Liver (tissue), 9 donors: ENCODE results near the gene ANGEL2. TPM values are rescaled to one million over a fixed set of nuclear protein-coding genes. Genes with fewer than 3 reads are reported as not detected.

Experiments used
- DNase-seq: peaks from one replicate; pipeline ENCODE4 v3.0.0-alpha.2; 2017; ENCODE audit warnings: low spot score
- H3K27ac ChIP-seq, 2 donors: one replicate each; pipeline ENCODE4 v1.7.0; 2013; ENCODE audit warnings: inconsistent platforms in 2 of 2, low read length in 2 of 2, control low read depth in 1 of 2, low read depth in 1 of 2, mild to moderate bottlenecking in 1 of 2
- H3K27me3 ChIP-seq, 4 donors: one replicate each; pipeline versions ENCODE4 v1.6.1 to v1.7.0; 2013; ENCODE audit warnings: low read length in 3 of 4, inconsistent platforms in 1 of 4, mild to moderate bottlenecking in 1 of 4, moderate library complexity in 1 of 4; ENCODE audit not compliant: control insufficient read depth in 4 of 4, insufficient read depth in 4 of 4
- H3K36me3 ChIP-seq, 4 donors: one replicate each; pipeline versions ENCODE4 v1.6.1 to v1.7.0; 2013; ENCODE audit warnings: low read length in 3 of 4, mild to moderate bottlenecking in 3 of 4, low read depth in 1 of 4, moderate library complexity in 1 of 4; ENCODE audit not compliant: control insufficient read depth in 4 of 4, insufficient read depth in 3 of 4
- H3K4me1 ChIP-seq, 4 donors: one replicate each; pipeline versions ENCODE4 v1.6.1 to v1.7.0; 2013; ENCODE audit warnings: low read length in 3 of 4, mild to moderate bottlenecking in 3 of 4, moderate library complexity in 1 of 4; ENCODE audit not compliant: control insufficient read depth in 4 of 4, insufficient read depth in 4 of 4
- H3K4me3 ChIP-seq, 3 donors: one replicate each; pipeline versions ENCODE4 v1.6.1 to v1.7.0; 2013; ENCODE audit warnings: low read length in 3 of 3, control low read depth in 1 of 3, low read depth in 1 of 3, mild to moderate bottlenecking in 1 of 3
- H3K9ac ChIP-seq, 2 donors: one replicate each; pipeline ENCODE4 v1.7.0; 2013; ENCODE audit warnings: low read length in 2 of 2, mild to moderate bottlenecking in 2 of 2, moderate library complexity in 2 of 2, control low read depth in 1 of 2, low read depth in 1 of 2
- H3K9me3 ChIP-seq, 4 donors: one replicate each; pipeline versions ENCODE4 v1.6.1 to v1.7.0; 2013; ENCODE audit warnings: low read length in 3 of 4; ENCODE audit not compliant: control insufficient read depth in 4 of 4
- EGR1 ChIP-seq, 2 donors: IDR thresholded peaks; 2 replicates each; pipeline ENCODE4 v1.6.1; 2016 to 2018; ENCODE audit warnings: antibody characterized with exemption in 2 of 2, low read depth in 2 of 2
- FOXA1 ChIP-seq: IDR thresholded peaks from 2 replicates; pipeline ENCODE4 v1.6.1; 2016; ENCODE audit warnings: antibody characterized with exemption
- GABPA ChIP-seq, 2 donors: IDR thresholded peaks in 1 of 2; conservative IDR thresholded peaks in 1 of 2; 2 replicates each; pipeline ENCODE4 v1.6.1; 2016; ENCODE audit warnings: antibody characterized with exemption in 2 of 2, mild to moderate bottlenecking in 1 of 2, moderate library complexity in 1 of 2
- HNF4A ChIP-seq, 2 donors: conservative IDR thresholded peaks; 2 replicates each; pipeline ENCODE4 v1.6.1; 2016; ENCODE audit warnings: antibody characterized with exemption in 2 of 2, mild to moderate bottlenecking in 2 of 2
- HNF4G ChIP-seq: IDR thresholded peaks from 2 replicates; pipeline ENCODE4 v1.6.1; 2016; ENCODE audit warnings: antibody characterized with exemption
- JUND ChIP-seq, 2 donors: IDR thresholded peaks; 2 replicates each; pipeline ENCODE4 v1.6.1; 2016; ENCODE audit warnings: antibody characterized with exemption in 2 of 2
- NR2F2 ChIP-seq: IDR thresholded peaks from 2 replicates; pipeline ENCODE4 v1.6.1; 2016; ENCODE audit warnings: antibody characterized with exemption
- RAD21 ChIP-seq, 2 donors: IDR thresholded peaks; 2 replicates each; pipeline ENCODE4 v1.6.1; 2016; ENCODE audit warnings: antibody characterized with exemption in 2 of 2, mild to moderate bottlenecking in 2 of 2
- RXRA ChIP-seq, 2 donors: IDR thresholded peaks; 2 replicates each; pipeline ENCODE4 v1.6.1; 2017 to 2018; ENCODE audit warnings: antibody characterized with exemption in 2 of 2, mild to moderate bottlenecking in 1 of 2
- SP1 ChIP-seq: IDR thresholded peaks from 2 replicates; pipeline ENCODE4 v1.6.1; 2018; ENCODE audit warnings: antibody characterized with exemption, mild to moderate bottlenecking
- TAF1 ChIP-seq: conservative IDR thresholded peaks from 2 replicates; pipeline ENCODE4 v1.6.1; 2016; ENCODE audit warnings: antibody characterized with exemption, mild to moderate bottlenecking
- YY1 ChIP-seq: IDR thresholded peaks from 2 replicates; pipeline ENCODE4 v1.6.1; 2016; ENCODE audit warnings: antibody characterized with exemption, mild to moderate bottlenecking
- WGBS: extraction: QIAGEN DNeasy Blood & Tissue Kit; methylation state at CpG from one replicate; pipeline ENCODE4 v1.1.7; 2013; 5-methylcytosine and 5-hydroxymethylcytosine counted together
- polyA plus RNA-seq, 2 donors: library from polyadenylated mRNA; stranded (reverse) in 1 of 2; unstranded in 1 of 2; fragments of 200-250 nt in 1 of 2; fragments of >200 nt in 1 of 2; fragmentation: Nextera tagmentation in 1 of 2; extraction: Ambion mirVana in 1 of 2; gene quantifications; one replicate each; pipeline versions ENCODE4 v1.2.1 to v1.2.3, GENCODE V29; 2013 to 2015
- total RNA-seq, 2 donors: library from RNA; depleted of rRNA; stranded (reverse); fragments of >200 nt; gene quantifications; one replicate each; pipeline ENCODE4 v1.2.3, GENCODE V29; 2014
- TF ChIP-seq, protein P1 (sequence below): IDR thresholded peaks from 2 replicates; pipeline ENCODE4 v1.6.1; 2016; ENCODE audit warnings: antibody characterized with exemption
- TF ChIP-seq, protein P2 (sequence below): IDR thresholded peaks from 2 replicates; pipeline ENCODE4 v1.6.1; 2016; ENCODE audit warnings: antibody characterized with exemption
- TF ChIP-seq, protein P3 (sequence below): IDR thresholded peaks from 2 replicates; pipeline ENCODE4 v1.6.1; 2016; ENCODE audit warnings: antibody characterized with exemption
- TF ChIP-seq, protein P4 (sequence below): fragments of 150-350 bp; IDR thresholded peaks from 2 replicates; pipeline ENCODE4 v1.5.1; 2017; ENCODE audit warnings: improper control_type of control experiment, low read depth, low read length; ENCODE audit not compliant: missing input control
- donor health status: healthy.
- donor health status: healthy.
- donor health status: healthy.
- donor health status: healthy.
- donor health status: healthy.

The ANGEL2 gene
- total and polyA plus RNA-seq, 4 donors, result 8.2 to 31.1 (median 16.4) TPM

DNA sequence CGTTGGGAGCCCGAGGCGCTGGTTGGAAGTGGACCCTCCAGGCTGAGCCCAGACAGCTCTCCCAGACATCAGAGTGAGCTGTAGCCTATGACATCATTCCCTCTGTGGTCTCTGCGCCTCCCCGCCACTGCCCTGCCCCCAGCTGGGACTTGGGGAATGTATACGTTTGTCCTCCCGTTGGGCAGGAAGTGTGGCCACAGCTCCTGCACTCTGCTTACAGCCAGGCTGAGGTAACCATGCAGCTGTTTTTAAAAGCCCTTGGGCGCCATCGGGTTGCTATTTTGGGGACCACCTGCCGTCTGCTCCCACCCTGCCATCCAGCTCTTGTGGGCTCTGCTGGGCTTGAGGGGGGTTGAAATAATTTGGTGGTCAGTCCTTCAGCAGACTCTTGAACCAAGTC lies 57.5 kb downstream of the ANGEL2 start:
- no peaks in the 10 kb centered on the region for H3K36me3 ChIP-seq
- no peaks in the 10 kb centered on the region for H3K4me1 ChIP-seq
- DNase-seq, result no peak
- no peak overlapping the region for H3K9ac ChIP-seq
- no peak overlapping the region for H3K27ac ChIP-seq
- H3K27me3 ChIP-seq, result no peaks in the 10 kb centered on the region
- no peaks in the 10 kb centered on the region for H3K9me3 ChIP-seq
- no peak for TF ChIP-seq RAD21 (IDR thresholded peaks at IDR 0.05)
- TF ChIP-seq YY1, result no peak
- TF ChIP-seq, protein P1, sequence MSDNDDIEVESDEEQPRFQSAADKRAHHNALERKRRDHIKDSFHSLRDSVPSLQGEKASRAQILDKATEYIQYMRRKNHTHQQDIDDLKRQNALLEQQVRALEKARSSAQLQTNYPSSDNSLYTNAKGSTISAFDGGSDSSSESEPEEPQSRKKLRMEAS, result no peak
- TF ChIP-seq, protein P2, sequence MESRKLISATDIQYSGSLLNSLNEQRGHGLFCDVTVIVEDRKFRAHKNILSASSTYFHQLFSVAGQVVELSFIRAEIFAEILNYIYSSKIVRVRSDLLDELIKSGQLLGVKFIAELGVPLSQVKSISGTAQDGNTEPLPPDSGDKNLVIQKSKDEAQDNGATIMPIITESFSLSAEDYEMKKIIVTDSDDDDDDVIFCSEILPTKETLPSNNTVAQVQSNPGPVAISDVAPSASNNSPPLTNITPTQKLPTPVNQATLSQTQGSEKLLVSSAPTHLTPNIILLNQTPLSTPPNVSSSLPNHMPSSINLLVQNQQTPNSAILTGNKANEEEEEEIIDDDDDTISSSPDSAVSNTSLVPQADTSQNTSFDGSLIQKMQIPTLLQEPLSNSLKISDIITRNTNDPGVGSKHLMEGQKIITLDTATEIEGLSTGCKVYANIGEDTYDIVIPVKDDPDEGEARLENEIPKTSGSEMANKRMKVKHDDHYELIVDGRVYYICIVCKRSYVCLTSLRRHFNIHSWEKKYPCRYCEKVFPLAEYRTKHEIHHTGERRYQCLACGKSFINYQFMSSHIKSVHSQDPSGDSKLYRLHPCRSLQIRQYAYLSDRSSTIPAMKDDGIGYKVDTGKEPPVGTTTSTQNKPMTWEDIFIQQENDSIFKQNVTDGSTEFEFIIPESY, result no peak
- no peak for TF ChIP-seq HNF4G
- no peak for TF ChIP-seq SP1
- TF ChIP-seq TAF1, result no peak
- TF ChIP-seq, protein P3, sequence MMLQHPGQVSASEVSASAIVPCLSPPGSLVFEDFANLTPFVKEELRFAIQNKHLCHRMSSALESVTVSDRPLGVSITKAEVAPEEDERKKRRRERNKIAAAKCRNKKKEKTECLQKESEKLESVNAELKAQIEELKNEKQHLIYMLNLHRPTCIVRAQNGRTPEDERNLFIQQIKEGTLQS, result no peak
- TF ChIP-seq EGR1 (IDR thresholded peaks at IDR 0.05; ENCODE audit: low read depth in 2 of 2), result no peak
- no peak for TF ChIP-seq JUND (IDR thresholded peaks at IDR 0.05)
- no peak for TF ChIP-seq NR2F2
- no peak for TF ChIP-seq GABPA (IDR thresholded peaks at IDR 0.05 in 1 of 2, conservative IDR thresholded peaks at IDR 0.05 in 1 of 2)
- TF ChIP-seq, protein P4, sequence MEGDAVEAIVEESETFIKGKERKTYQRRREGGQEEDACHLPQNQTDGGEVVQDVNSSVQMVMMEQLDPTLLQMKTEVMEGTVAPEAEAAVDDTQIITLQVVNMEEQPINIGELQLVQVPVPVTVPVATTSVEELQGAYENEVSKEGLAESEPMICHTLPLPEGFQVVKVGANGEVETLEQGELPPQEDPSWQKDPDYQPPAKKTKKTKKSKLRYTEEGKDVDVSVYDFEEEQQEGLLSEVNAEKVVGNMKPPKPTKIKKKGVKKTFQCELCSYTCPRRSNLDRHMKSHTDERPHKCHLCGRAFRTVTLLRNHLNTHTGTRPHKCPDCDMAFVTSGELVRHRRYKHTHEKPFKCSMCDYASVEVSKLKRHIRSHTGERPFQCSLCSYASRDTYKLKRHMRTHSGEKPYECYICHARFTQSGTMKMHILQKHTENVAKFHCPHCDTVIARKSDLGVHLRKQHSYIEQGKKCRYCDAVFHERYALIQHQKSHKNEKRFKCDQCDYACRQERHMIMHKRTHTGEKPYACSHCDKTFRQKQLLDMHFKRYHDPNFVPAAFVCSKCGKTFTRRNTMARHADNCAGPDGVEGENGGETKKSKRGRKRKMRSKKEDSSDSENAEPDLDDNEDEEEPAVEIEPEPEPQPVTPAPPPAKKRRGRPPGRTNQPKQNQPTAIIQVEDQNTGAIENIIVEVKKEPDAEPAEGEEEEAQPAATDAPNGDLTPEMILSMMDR, result no peak
- no peak for TF ChIP-seq RXRA (IDR thresholded peaks at IDR 0.05)
- H3K4me3 ChIP-seq, result no peak overlapping the region
- WGBS, result 81% methylated on average over 10 of the region's 10 CpGs

DNA sequence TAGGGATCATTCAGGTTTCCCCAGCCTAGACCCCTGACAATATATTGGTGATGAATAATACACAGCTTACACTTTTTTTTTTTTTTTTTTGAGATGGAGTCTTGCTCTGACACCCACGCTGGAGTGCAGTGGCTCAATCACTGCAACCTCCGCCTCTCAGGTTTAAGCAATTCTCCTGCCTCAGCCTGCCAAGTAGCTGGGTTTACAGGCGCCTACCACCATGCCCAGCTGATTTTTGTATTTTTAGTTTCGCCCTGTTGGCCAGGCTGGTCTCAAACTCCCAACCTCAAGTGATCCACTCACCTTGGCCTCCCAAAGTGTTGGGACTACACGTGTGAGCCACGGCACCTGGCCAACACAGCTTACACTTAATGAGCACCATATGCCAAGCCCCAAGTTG lies 58.1 kb downstream of the ANGEL2 start:
- H3K9ac ChIP-seq, result no peak overlapping the region
- DNase-seq, result no peak
- H3K36me3 ChIP-seq, result no peaks in the 10 kb centered on the region
- 90% methylated on average over 6 of the region's 6 CpGs for WGBS
- TF ChIP-seq RAD21 (IDR thresholded peaks at IDR 0.05) (no peak), HNF4G (no peak), GABPA (IDR thresholded peaks at IDR 0.05 in 1 of 2, conservative IDR thresholded peaks at IDR 0.05 in 1 of 2) (no peak), TAF1 (no peak), HNF4A (conservative IDR thresholded peaks at IDR 0.05) (no peak), RXRA (IDR thresholded peaks at IDR 0.05) (no peak), FOXA1 (no peak)
- TF ChIP-seq, protein P3, result no peak
- TF ChIP-seq, protein P4, result no peak
- TF ChIP-seq, protein P2, result no peak
- TF ChIP-seq, protein P1, result no peak
- H3K4me3 ChIP-seq, result no peak overlapping the region
- no peaks in the 10 kb centered on the region for H3K9me3 ChIP-seq
- H3K27ac ChIP-seq, result no peak overlapping the region
- no peaks in the 10 kb centered on the region for H3K4me1 ChIP-seq
- H3K27me3 ChIP-seq, result no peaks in the 10 kb centered on the region
